Measurements from ENCODE around the gene PRPH.
"Not testable (repeated sequence)": the region's sequence is repeated elsewhere in the genome, so short reads cannot be mapped to it uniquely, and the experiment has no call there.

Gene PRPH

GRCh38 chr12:49276304-49277290, 18.4 kb upstream of the PRPH start:
- DNase-seq: no peak

- DNase-seq: no peak
These were observed 17.5 kb upstream of the PRPH start for GRCh38 chr12:49277466-49277865.

GRCh38 chr12:49279706-49280159, 15.2 kb upstream of the PRPH start:
- DNase-seq: no peak

- not testable (repeated sequence) for DNase-seq
These were observed 14.4 kb upstream of the PRPH start for GRCh38 chr12:49280545-49280944.

GRCh38 chr12:49282302-49282701, 12.6 kb upstream of the PRPH start:
- no peak for DNase-seq

- not testable (repeated sequence) for DNase-seq
These were observed 12.1 kb upstream of the PRPH start for GRCh38 chr12:49282740-49283375.

GRCh38 chr12:49283541-49284429, 11.2 kb upstream of the PRPH start:
- no peak for DNase-seq

GRCh38 chr12:49284672-49285071, 10.3 kb upstream of the PRPH start:
- DNase-seq: no peak

- no peak for DNase-seq
These were observed 7.1 kb upstream of the PRPH start for GRCh38 chr12:49287876-49288275.

- peak; percentile 63 for DNase-seq
These were observed 6.5 kb upstream of the PRPH start for GRCh38 chr12:49288412-49288853.

GRCh38 chr12:49288922-49289555, 5.9 kb upstream of the PRPH start:
- no peak for DNase-seq

- DNase-seq: no peak
These were observed 2.3 kb upstream of the PRPH start for GRCh38 chr12:49292729-49293055.

- DNase-seq: no peak
These were observed 1.6 kb upstream of the PRPH start for GRCh38 chr12:49293056-49293956.

- DNase-seq: no peak
These were observed 702 bp upstream of the PRPH start for GRCh38 chr12:49294086-49294803.

GRCh38 chr12:49294804-49295081, 204 bp upstream of the PRPH start:
- no peak for DNase-seq

GRCh38 chr12:49296034-49296835, 1.3 kb downstream of the PRPH start:
- DNase-seq: peak; percentile 71

GRCh38 chr12:49296836-49297694, 2.1 kb downstream of the PRPH start:
- DNase-seq: peak; percentile 23

GRCh38 chr12:49297695-49298060, 2.7 kb downstream of the PRPH start:
- DNase-seq: no peak

- DNase-seq: no peak
These were observed 3.2 kb downstream of the PRPH start for GRCh38 chr12:49298160-49298559.
